Hepatocyte (in vitro differentiated cells): ENCODE measurements around the gene VAV2. TPM values are rescaled to one million over a fixed set of nuclear protein-coding genes. Genes with fewer than 3 reads are reported as not detected.

Experiments used
- DNase-seq: peaks from one replicate; pipeline ENCODE4 v3.0.0-alpha.2; 2016; ENCODE audit warnings: low spot score
- H2AFZ ChIP-seq: fragments of 200-600 bp; sonication (generic); 2 replicates; pipeline ENCODE4 v1.6.0; 2016; ENCODE audit warnings: antibody characterized with exemption, mild to moderate bottlenecking
- H3K27ac ChIP-seq: fragments of 200-600 bp; sonication (generic); 2 replicates; pipeline ENCODE4 v1.5.1; 2016; ENCODE audit warnings: mild to moderate bottlenecking
- H3K27me3 ChIP-seq: fragments of 200-600 bp; sonication (generic); 2 replicates; pipeline ENCODE4 v1.6.1; 2016
- H3K36me3 ChIP-seq: fragments of 200-600 bp; sonication (generic); replicated peaks from 2 replicates; pipeline ENCODE4 v1.5.1; 2016; ENCODE audit warnings: low read depth; ENCODE audit not compliant: insufficient read depth
- H3K4me1 ChIP-seq: fragments of 200-600 bp; sonication (generic); 2 replicates; pipeline ENCODE4 v1.5.1; 2016; ENCODE audit warnings: mild to moderate bottlenecking, moderate library complexity; ENCODE audit not compliant: insufficient read depth
- H3K4me2 ChIP-seq: fragments of 200-600 bp; sonication (generic); 2 replicates; pipeline ENCODE4 v1.6.0; 2016
- H3K4me3 ChIP-seq: fragments of 200-600 bp; sonication (generic); 2 replicates; pipeline ENCODE4 v1.5.1; 2016; ENCODE audit warnings: mild to moderate bottlenecking
- H3K79me2 ChIP-seq: fragments of 200-600 bp; sonication (generic); 2 replicates; pipeline ENCODE4 v1.6.0; 2017; ENCODE audit warnings: mild to moderate bottlenecking
- H3K9me2 ChIP-seq: fragments of 200-600 bp; sonication (generic); replicated peaks from 2 replicates; pipeline ENCODE4 v1.6.0; 2017; ENCODE audit warnings: mild to moderate bottlenecking; ENCODE audit not compliant: insufficient read depth
- H3K9me3 ChIP-seq: fragments of 200-600 bp; sonication (generic); 2 replicates; pipeline ENCODE4 v1.5.1; 2016; ENCODE audit warnings: low read depth, mild to moderate bottlenecking
- H4K20me1 ChIP-seq: fragments of 200-600 bp; sonication (generic); 2 replicates; pipeline ENCODE4 v1.6.0; 2016; ENCODE audit warnings: mild to moderate bottlenecking; ENCODE audit not compliant: insufficient read depth, poor library complexity, severe bottlenecking
- EZH2 ChIP-seq: fragments of 200-600 bp; sonication (generic); IDR thresholded peaks from 2 replicates; pipeline ENCODE4 v1.6.1; 2016; ENCODE audit warnings: antibody characterized with exemption, mild to moderate bottlenecking, borderline replicate concordance
- EZH2phosphoT487 ChIP-seq: fragments of 200-600 bp; sonication (generic); IDR thresholded peaks from one replicate; pipeline ENCODE4 v1.6.1; 2018; ENCODE audit warnings: antibody characterized with exemption, mild to moderate bottlenecking, low read depth, moderate library complexity; ENCODE audit not compliant: unreplicated experiment, severe bottlenecking
- WGBS: methylation state at CpG from one replicate; pipeline ENCODE4 v1.1.6; 2016; ENCODE audit warnings: low lambda C conversion rate; ENCODE audit errors: missing lambda C conversion rate; 5-methylcytosine and 5-hydroxymethylcytosine counted together
- polyA plus RNA-seq: library from polyadenylated mRNA; unstranded; fragments of >200 nt; fragmentation: Nextera tagmentation; extraction: Ambion mirVana; gene quantifications from 2 replicates; pipeline ENCODE4 v1.2.1, GENCODE V29; 2016
- total RNA-seq: library from RNA; depleted of rRNA; stranded (reverse); fragments of >200 nt; gene quantifications from 2 replicates; pipeline ENCODE4 v1.2.3, GENCODE V29; 2014
- TF ChIP-seq, protein P1 (sequence below): fragments of 200-600 bp; sonication (generic); IDR thresholded peaks from 2 replicates; pipeline ENCODE4 v1.5.1; 2016; ENCODE audit warnings: antibody characterized with exemption, mild to moderate bottlenecking; ENCODE audit not compliant: poor library complexity

Gene VAV2
- total and polyA plus RNA-seq, 2 experiments from 2014 or later: 24.9 to 27.7 TPM

DNA sequence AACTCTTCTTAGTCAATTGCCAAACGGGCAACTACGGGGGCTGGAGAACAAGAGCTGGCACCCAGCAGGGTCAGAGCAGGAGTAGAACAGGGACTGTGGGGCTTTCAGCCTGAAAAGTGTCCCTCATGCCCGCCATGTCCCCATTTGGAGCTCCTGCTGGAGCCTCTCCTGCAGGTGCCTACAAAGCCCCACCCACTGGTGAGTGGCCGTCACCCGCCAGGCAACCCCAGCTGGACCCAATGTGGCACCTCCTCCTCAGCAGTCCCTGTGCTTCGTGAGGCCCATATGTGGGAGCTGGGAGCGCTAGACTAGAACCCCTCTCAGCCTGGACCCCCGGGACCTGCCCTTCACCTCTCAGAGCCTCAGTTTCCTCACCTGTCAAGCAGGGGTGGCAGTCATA lies 40.9 kb downstream of the VAV2 start:
- H3K9me3 ChIP-seq: no peaks in the 10 kb centered on the region
- peaks cover 90% of the 10 kb centered on the region for H3K79me2 ChIP-seq
- DNase-seq: no peak
- no peak overlapping the region for H3K4me2 ChIP-seq
- no peaks in the 10 kb centered on the region for H3K36me3 ChIP-seq
- no peak overlapping the region for H3K4me3 ChIP-seq
- no peaks in the 10 kb centered on the region for H3K9me2 ChIP-seq
- H3K27ac ChIP-seq: no peak overlapping the region
- H4K20me1 ChIP-seq: peaks cover 36% of the 10 kb centered on the region
- WGBS: 93% methylated on average over 8 of the region's 8 CpGs
- no peaks in the 10 kb centered on the region for H3K27me3 ChIP-seq
- peaks cover 12% of the 10 kb centered on the region for H3K4me1 ChIP-seq
- H2AFZ ChIP-seq: no peak overlapping the region
- TF ChIP-seq EZH2: no peak
- no peak for TF ChIP-seq EZH2phosphoT487
- TF ChIP-seq, protein P1, sequence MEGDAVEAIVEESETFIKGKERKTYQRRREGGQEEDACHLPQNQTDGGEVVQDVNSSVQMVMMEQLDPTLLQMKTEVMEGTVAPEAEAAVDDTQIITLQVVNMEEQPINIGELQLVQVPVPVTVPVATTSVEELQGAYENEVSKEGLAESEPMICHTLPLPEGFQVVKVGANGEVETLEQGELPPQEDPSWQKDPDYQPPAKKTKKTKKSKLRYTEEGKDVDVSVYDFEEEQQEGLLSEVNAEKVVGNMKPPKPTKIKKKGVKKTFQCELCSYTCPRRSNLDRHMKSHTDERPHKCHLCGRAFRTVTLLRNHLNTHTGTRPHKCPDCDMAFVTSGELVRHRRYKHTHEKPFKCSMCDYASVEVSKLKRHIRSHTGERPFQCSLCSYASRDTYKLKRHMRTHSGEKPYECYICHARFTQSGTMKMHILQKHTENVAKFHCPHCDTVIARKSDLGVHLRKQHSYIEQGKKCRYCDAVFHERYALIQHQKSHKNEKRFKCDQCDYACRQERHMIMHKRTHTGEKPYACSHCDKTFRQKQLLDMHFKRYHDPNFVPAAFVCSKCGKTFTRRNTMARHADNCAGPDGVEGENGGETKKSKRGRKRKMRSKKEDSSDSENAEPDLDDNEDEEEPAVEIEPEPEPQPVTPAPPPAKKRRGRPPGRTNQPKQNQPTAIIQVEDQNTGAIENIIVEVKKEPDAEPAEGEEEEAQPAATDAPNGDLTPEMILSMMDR: no peak

DNA sequence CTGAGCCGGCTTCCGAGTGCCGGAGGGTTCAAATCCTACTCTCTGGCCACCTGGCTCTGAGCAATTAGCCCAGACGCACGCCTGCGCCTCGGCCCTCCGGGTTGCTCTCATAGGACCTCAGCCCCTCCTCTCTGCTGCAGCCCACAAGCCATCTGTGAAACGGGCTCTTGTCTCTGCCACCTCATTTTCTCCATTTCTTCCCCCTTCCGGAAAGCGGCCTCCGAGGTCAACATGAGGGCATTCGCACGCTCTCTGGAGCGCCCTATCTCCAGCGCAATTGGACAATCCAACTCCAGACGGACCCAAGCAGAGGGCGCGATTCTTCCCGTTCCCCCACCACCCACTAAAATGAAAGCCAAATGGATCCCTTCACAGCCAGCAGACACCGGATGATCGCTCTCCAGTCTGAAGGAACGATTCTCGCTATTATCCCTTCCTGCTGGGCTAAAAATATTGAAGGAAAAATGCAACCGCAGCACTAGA lies 41.5 kb downstream of the VAV2 start:
- no peaks in the 10 kb centered on the region for H3K9me3 ChIP-seq
- H3K27ac ChIP-seq: no peak overlapping the region
- DNase-seq: no peak
- no peak overlapping the region for H3K4me3 ChIP-seq
- 80% methylated on average over 25 of the region's 25 CpGs for WGBS
- peaks cover 91% of the 10 kb centered on the region for H3K79me2 ChIP-seq
- TF ChIP-seq, protein P1: no peak
- no peak for TF ChIP-seq EZH2phosphoT487
- TF ChIP-seq EZH2: no peak
- no peak overlapping the region for H3K4me2 ChIP-seq
- peaks cover 7% of the 10 kb centered on the region for H3K4me1 ChIP-seq
- H3K36me3 ChIP-seq: no peaks in the 10 kb centered on the region
- H4K20me1 ChIP-seq: peaks cover 39% of the 10 kb centered on the region
- no peak overlapping the region for H2AFZ ChIP-seq
- H3K9me2 ChIP-seq: no peaks in the 10 kb centered on the region
- H3K27me3 ChIP-seq: no peaks in the 10 kb centered on the region

DNA sequence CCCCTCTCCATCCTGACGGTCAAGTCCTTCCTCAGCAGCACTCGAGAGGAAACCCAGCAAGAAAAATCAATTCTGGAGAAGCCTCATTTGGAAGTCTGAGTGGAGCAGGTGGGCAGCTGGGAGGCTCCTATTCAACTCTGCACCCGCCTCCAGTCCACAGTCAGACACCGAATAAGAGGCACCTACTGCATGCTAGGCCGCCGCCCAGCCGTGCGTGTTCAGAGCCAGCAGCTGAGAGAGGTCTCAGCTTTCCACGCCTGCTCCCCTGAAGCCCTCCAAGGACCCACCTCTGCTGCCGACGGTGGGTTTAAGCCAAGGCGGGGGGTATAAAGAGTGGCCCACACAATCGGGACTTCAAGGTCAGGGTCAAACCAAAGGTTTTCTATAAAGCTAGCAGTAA lies 41.9 kb downstream of the VAV2 start:
- Histone ChIP-seq H3K27me3 (no peaks in the 10 kb centered on the region), H3K27ac (no peak overlapping the region), H3K9me3 (no peaks in the 10 kb centered on the region), H4K20me1 (peaks cover 43% of the 10 kb centered on the region), H3K36me3 (no peaks in the 10 kb centered on the region), H3K79me2 (peaks cover 96% of the 10 kb centered on the region), H3K4me3 (no peak overlapping the region), H3K4me1 (peaks cover 7% of the 10 kb centered on the region), H3K4me2 (no peak overlapping the region), H3K9me2 (no peaks in the 10 kb centered on the region), H2AFZ (no peak overlapping the region)
- 80% methylated on average over 13 of the region's 13 CpGs for WGBS
- TF ChIP-seq EZH2phosphoT487: no peak
- TF ChIP-seq, protein P1: no peak
- TF ChIP-seq EZH2: no peak
- no peak for DNase-seq
